HepG2 (cell line): ENCODE results near the gene ACER3.

Experiments
- AGO2 ChIP-seq: fragments of 200-400 bp; formaldehyde crosslinking; optimal IDR thresholded peaks from 2 replicates; pipeline ENCODE3; 2017; ENCODE audit warnings: mild to moderate bottlenecking, low read depth, low read length, moderate library complexity
- EZH2 ChIP-seq: conservative IDR thresholded peaks from 2 replicates; pipeline ENCODE4 v1.6.1; 2012; ENCODE audit warnings: mild to moderate bottlenecking, low read depth, low read length, moderate library complexity
- KDM6A ChIP-seq: IDR thresholded peaks from 2 replicates; pipeline ENCODE4 v1.6.1; 2016; ENCODE audit warnings: low read depth
- MAZ ChIP-seq, 2 experiments: sonication (generic) in 1 of 2; formaldehyde crosslinking in 1 of 2; IDR thresholded peaks; 2 replicates each; pipeline versions ENCODE4 v1.5.0 to v1.6.1; 2012 to 2020; ENCODE audit warnings: low read depth in 2 of 2, mild to moderate bottlenecking in 2 of 2, borderline replicate concordance in 1 of 2, improper control_type of control experiment in 1 of 2, low read length in 1 of 2, missing genetic modification reagents in 1 of 2, moderate library complexity in 1 of 2
- PRMT3 ChIP-seq: sonication (generic); formaldehyde crosslinking; IDR thresholded peaks from 2 replicates; pipeline ENCODE4 v1.8.1; 2022; ENCODE audit warnings: low read depth, mild to moderate bottlenecking, moderate library complexity, missing genetic modification reagents, borderline replicate concordance
- SOX6 ChIP-seq, 2 experiments: fragments of 450-650 bp in 1 of 2; sonication (generic) in 1 of 2; formaldehyde crosslinking in 1 of 2; IDR thresholded peaks; 2 replicates each; pipeline versions ENCODE4 v1.4.0 to v1.6.1; 2017 to 2020; ENCODE audit warnings: antibody characterized with exemption in 1 of 2, mild to moderate bottlenecking in 1 of 2, missing genetic modification reagents in 1 of 2
- TF ChIP-seq, protein P1 (sequence below): sonication (generic); formaldehyde crosslinking; IDR thresholded peaks from 2 replicates; pipeline ENCODE4 v1.5.0; 2020; ENCODE audit warnings: mild to moderate bottlenecking, missing genetic modification reagents, moderate library complexity
- TF ChIP-seq, protein P2 (sequence below): sonication (generic); formaldehyde crosslinking; IDR thresholded peaks from 2 replicates; pipeline ENCODE4 v1.8.0; 2022; ENCODE audit warnings: mild to moderate bottlenecking, missing genetic modification reagents, borderline replicate concordance
- TF ChIP-seq, protein P3 (sequence below): sonication (generic); formaldehyde crosslinking; IDR thresholded peaks from 2 replicates; pipeline ENCODE4 v1.4.0; 2020; ENCODE audit warnings: missing genetic modification reagents
- TF ChIP-seq, protein P4 (sequence below), 2 experiments: IDR thresholded peaks; 2 replicates each; pipeline ENCODE4 v1.6.1; 2011 to 2012; ENCODE audit warnings: low read length in 2 of 2, borderline replicate concordance in 1 of 2, low read depth in 1 of 2, mild to moderate bottlenecking in 1 of 2, moderate library complexity in 1 of 2
- TF ChIP-seq, protein P5 (sequence below): sonication (generic); formaldehyde crosslinking; IDR thresholded peaks from 2 replicates; pipeline ENCODE4 v1.5.0; 2020; ENCODE audit warnings: mild to moderate bottlenecking, missing genetic modification reagents
- TF ChIP-seq, protein P6 (sequence below): sonication (generic); formaldehyde crosslinking; IDR thresholded peaks from 2 replicates; pipeline ENCODE4 v1.5.0; 2020; ENCODE audit warnings: mild to moderate bottlenecking, missing genetic modification reagents

DNA sequence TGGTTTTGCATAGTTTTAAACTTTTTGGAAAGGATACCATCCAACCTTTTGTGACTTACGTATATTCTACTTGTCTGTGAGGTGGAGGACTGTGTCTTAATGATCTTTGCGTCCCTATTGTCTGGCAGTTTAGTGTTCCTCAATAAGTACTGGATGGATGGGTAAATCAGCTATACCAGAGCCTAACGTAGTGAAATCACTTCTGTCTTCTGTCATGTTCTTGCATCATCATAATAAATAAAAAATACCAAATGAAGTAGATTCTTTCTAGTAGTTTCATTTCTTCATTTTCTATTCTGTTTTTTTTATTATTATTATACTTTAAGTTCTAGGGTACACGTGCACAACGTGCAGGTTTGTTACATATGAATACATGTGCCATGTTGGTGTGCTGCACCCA is 66.4 kb downstream of the ACER3 start:
- TF ChIP-seq, protein P1, sequence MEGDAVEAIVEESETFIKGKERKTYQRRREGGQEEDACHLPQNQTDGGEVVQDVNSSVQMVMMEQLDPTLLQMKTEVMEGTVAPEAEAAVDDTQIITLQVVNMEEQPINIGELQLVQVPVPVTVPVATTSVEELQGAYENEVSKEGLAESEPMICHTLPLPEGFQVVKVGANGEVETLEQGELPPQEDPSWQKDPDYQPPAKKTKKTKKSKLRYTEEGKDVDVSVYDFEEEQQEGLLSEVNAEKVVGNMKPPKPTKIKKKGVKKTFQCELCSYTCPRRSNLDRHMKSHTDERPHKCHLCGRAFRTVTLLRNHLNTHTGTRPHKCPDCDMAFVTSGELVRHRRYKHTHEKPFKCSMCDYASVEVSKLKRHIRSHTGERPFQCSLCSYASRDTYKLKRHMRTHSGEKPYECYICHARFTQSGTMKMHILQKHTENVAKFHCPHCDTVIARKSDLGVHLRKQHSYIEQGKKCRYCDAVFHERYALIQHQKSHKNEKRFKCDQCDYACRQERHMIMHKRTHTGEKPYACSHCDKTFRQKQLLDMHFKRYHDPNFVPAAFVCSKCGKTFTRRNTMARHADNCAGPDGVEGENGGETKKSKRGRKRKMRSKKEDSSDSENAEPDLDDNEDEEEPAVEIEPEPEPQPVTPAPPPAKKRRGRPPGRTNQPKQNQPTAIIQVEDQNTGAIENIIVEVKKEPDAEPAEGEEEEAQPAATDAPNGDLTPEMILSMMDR (CRISPR knock-in tag) = no peak
- TF ChIP-seq AGO2 = no peak
- no peak for TF ChIP-seq PRMT3
- TF ChIP-seq SOX6 (IDR thresholded peaks at IDR 0.05) = no peak
- TF ChIP-seq SOX6 (CRISPR knock-in tag; IDR thresholded peaks at IDR 0.05) = no peak
- TF ChIP-seq, protein P2, sequence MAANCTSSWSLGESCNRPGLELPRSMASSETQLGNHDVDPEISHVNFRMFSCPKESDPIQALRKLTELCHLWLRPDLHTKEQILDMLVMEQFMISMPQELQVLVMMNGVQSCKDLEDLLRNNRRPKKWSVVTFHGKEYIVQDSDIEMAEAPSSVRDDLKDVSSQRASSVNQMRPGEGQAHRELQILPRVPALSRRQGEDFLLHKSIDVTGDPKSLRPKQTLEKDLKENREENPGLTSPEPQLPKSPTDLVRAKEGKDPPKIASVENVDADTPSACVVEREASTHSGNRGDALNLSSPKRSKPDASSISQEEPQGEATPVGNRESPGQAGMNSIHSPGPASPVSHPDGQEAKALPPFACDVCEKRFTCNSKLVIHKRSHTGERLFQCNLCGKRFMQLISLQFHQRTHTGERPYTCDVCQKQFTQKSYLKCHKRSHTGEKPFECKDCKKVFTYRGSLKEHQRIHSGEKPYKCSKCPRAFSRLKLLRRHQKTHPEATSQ (CRISPR knock-in tag) = no peak
- no peak for TF ChIP-seq MAZ (IDR thresholded peaks at IDR 0.05; ENCODE audit: borderline replicate concordance, low read depth, low read length)
- no peak for TF ChIP-seq MAZ (CRISPR knock-in tag; IDR thresholded peaks at IDR 0.05; ENCODE audit: low read depth)
- TF ChIP-seq, protein P3, sequence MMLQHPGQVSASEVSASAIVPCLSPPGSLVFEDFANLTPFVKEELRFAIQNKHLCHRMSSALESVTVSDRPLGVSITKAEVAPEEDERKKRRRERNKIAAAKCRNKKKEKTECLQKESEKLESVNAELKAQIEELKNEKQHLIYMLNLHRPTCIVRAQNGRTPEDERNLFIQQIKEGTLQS (CRISPR knock-in tag) = no peak
- TF ChIP-seq, protein P4, sequence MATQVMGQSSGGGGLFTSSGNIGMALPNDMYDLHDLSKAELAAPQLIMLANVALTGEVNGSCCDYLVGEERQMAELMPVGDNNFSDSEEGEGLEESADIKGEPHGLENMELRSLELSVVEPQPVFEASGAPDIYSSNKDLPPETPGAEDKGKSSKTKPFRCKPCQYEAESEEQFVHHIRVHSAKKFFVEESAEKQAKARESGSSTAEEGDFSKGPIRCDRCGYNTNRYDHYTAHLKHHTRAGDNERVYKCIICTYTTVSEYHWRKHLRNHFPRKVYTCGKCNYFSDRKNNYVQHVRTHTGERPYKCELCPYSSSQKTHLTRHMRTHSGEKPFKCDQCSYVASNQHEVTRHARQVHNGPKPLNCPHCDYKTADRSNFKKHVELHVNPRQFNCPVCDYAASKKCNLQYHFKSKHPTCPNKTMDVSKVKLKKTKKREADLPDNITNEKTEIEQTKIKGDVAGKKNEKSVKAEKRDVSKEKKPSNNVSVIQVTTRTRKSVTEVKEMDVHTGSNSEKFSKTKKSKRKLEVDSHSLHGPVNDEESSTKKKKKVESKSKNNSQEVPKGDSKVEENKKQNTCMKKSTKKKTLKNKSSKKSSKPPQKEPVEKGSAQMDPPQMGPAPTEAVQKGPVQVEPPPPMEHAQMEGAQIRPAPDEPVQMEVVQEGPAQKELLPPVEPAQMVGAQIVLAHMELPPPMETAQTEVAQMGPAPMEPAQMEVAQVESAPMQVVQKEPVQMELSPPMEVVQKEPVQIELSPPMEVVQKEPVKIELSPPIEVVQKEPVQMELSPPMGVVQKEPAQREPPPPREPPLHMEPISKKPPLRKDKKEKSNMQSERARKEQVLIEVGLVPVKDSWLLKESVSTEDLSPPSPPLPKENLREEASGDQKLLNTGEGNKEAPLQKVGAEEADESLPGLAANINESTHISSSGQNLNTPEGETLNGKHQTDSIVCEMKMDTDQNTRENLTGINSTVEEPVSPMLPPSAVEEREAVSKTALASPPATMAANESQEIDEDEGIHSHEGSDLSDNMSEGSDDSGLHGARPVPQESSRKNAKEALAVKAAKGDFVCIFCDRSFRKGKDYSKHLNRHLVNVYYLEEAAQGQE (IDR thresholded peaks at IDR 0.05; ENCODE audit: borderline replicate concordance in 1 of 2, low read depth in 1 of 2, low read length in 2 of 2) = no peak
- TF ChIP-seq, protein P5, sequence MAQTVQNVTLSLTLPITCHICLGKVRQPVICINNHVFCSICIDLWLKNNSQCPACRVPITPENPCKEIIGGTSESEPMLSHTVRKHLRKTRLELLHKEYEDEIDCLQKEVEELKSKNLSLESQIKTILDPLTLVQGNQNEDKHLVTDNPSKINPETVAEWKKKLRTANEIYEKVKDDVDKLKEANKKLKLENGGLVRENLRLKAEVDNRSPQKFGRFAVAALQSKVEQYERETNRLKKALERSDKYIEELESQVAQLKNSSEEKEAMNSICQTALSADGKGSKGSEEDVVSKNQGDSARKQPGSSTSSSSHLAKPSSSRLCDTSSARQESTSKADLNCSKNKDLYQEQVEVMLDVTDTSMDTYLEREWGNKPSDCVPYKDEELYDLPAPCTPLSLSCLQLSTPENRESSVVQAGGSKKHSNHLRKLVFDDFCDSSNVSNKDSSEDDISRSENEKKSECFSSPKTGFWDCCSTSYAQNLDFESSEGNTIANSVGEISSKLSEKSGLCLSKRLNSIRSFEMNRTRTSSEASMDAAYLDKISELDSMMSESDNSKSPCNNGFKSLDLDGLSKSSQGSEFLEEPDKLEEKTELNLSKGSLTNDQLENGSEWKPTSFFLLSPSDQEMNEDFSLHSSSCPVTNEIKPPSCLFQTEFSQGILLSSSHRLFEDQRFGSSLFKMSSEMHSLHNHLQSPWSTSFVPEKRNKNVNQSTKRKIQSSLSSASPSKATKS = no peak
- TF ChIP-seq EZH2 = no peak
- TF ChIP-seq, protein P6, sequence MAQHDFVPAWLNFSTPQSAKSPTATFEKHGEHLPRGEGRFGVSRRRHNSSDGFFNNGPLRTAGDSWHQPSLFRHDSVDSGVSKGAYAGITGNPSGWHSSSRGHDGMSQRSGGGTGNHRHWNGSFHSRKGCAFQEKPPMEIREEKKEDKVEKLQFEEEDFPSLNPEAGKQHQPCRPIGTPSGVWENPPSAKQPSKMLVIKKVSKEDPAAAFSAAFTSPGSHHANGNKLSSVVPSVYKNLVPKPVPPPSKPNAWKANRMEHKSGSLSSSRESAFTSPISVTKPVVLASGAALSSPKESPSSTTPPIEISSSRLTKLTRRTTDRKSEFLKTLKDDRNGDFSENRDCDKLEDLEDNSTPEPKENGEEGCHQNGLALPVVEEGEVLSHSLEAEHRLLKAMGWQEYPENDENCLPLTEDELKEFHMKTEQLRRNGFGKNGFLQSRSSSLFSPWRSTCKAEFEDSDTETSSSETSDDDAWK (CRISPR knock-in tag) = no peak
- TF ChIP-seq KDM6A (CRISPR knock-in tag) = no peak
